ENCODE measurements around the gene ZNF778. TPM values are rescaled to one million over a fixed set of nuclear protein-coding genes. Genes with fewer than 3 reads are reported as not detected.

ZNF778 gene
- total RNA-seq, 4 donors from 2014 or later, result 11.2 to 17.2 (median 13.9) TPM

- peak; percentile 49 for TF ChIP-seq POLR2A (IDR thresholded peaks at IDR 0.05; ENCODE audit: low read depth)
- TF ChIP-seq, protein P1, sequence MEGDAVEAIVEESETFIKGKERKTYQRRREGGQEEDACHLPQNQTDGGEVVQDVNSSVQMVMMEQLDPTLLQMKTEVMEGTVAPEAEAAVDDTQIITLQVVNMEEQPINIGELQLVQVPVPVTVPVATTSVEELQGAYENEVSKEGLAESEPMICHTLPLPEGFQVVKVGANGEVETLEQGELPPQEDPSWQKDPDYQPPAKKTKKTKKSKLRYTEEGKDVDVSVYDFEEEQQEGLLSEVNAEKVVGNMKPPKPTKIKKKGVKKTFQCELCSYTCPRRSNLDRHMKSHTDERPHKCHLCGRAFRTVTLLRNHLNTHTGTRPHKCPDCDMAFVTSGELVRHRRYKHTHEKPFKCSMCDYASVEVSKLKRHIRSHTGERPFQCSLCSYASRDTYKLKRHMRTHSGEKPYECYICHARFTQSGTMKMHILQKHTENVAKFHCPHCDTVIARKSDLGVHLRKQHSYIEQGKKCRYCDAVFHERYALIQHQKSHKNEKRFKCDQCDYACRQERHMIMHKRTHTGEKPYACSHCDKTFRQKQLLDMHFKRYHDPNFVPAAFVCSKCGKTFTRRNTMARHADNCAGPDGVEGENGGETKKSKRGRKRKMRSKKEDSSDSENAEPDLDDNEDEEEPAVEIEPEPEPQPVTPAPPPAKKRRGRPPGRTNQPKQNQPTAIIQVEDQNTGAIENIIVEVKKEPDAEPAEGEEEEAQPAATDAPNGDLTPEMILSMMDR (IDR thresholded peaks at IDR 0.05), result no peak
- H3K36me3 ChIP-seq, result no peaks in the 10 kb centered on the region
- WGBS, result 12% methylated on average over 5 of the region's 74 CpGs
- H3K27me3 ChIP-seq, result peaks cover 13 to 94% (median 51%) of the 10 kb centered on the region in 4 donors
- H3K4me3 ChIP-seq, result peak within 1 kb of the TSS; percentile 34 to 53 (median 41)
- intact Hi-C loops (cut with DNase I), result loop anchor here (10.0 kb wide), 1 partner anchor 357 kb away; the partner anchor contains the start of gene APRT
- no peaks in the 10 kb centered on the region for H3K9me3 ChIP-seq
- peaks cover 19 to 33% (median 28%) of the 10 kb centered on the region in 4 donors for H3K4me1 ChIP-seq
- peak; percentile 97 for DNase-seq (ENCODE audit: extremely low spot score)
- no peak within 1 kb of the TSS for H3K27ac ChIP-seq (replicated peaks in 1 of 4)
Measured at GRCh38 chr16:89171216-89172170, 46.0 kb upstream of the ZNF778 start, which contains the start of gene CDH15. CDH15 (plus strand) TSS chr16:89171748; CDS start chr16:89171832, 84 bp downstream.

DNA sequence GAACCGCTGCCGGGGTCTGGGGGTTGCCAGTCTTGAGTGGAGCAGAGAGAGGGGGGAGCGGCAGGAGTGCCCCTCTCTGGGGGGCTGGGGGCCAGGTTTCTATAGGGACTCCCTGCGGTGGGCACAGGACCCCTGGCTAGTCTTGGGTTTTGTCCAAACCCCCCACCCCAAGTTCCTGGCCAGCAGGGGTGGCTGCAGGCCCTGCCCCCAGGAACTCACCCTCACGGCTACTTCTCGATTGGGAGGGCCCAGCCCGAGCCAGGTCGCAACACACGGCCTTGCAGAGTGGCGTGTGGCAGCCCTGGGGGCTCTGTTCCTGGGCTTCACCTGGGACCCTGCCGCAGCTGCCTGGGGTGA is 45.4 kb upstream of the ZNF778 start:
- Histone ChIP-seq H3K4me3 (no peak overlapping the region), H3K27me3 (peaks cover 13 to 94% (median 45%) of the 10 kb centered on the region in 4 donors), H3K27ac (replicated peaks in 1 of 4) (no peak overlapping the region), H3K36me3 (no peaks in the 10 kb centered on the region), H3K4me1 (peaks cover 17 to 30% (median 24%) of the 10 kb centered on the region in 4 donors), H3K9me3 (no peaks in the 10 kb centered on the region)
- no CpG with 5 or more reads among the region's 11 CpGs for WGBS
- DNase-seq (ENCODE audit: extremely low spot score), result no peak
- no peak for TF ChIP-seq EP300 (IDR thresholded peaks at IDR 0.05)
- no peak for TF ChIP-seq POLR2A (IDR thresholded peaks at IDR 0.05; ENCODE audit: low read depth)
- TF ChIP-seq, protein P1 (IDR thresholded peaks at IDR 0.05), result no peak
- TF ChIP-seq POLR2AphosphoS5 (IDR thresholded peaks at IDR 0.05), result no peak
- intact Hi-C loops (cut with DNase I), result loop anchor here (10.0 kb wide), 1 partner anchor 357 kb away; the partner anchor contains the start of gene APRT

- Histone ChIP-seq H3K27ac (replicated peaks in 1 of 4) (no peak overlapping the region), H3K4me3 (no peak overlapping the region), H3K36me3 (no peaks in the 10 kb centered on the region), H3K9me3 (no peaks in the 10 kb centered on the region), H3K4me1 (peaks cover 12 to 25% (median 19%) of the 10 kb centered on the region in 4 donors), H3K27me3 (peaks cover 13 to 94% (median 40%) of the 10 kb centered on the region in 4 donors)
- TF ChIP-seq, protein P1 (IDR thresholded peaks at IDR 0.05), result no peak
- no peak for TF ChIP-seq POLR2A (IDR thresholded peaks at IDR 0.05; ENCODE audit: low read depth)
- TF ChIP-seq POLR2AphosphoS5 (IDR thresholded peaks at IDR 0.05), result no peak
- no peak for TF ChIP-seq EP300 (IDR thresholded peaks at IDR 0.05)
- 46% methylated on average over 6 of the region's 13 CpGs for WGBS
- intact Hi-C loops (cut with DNase I), result loop anchor here (10.0 kb wide), 1 partner anchor 358 kb away; the partner anchor contains the start of gene APRT
- no peak for DNase-seq (ENCODE audit: extremely low spot score)
Measured at GRCh38 chr16:89172528-89173173, 44.9 kb upstream of the ZNF778 start.

GRCh38 chr16:89173174-89173921 is 44.2 kb upstream of the ZNF778 start:
- Histone ChIP-seq H3K9me3 (no peaks in the 10 kb centered on the region), H3K27me3 (peaks cover 12 to 94% (median 33%) of the 10 kb centered on the region in 4 donors), H3K4me3 (no peak overlapping the region), H3K36me3 (no peaks in the 10 kb centered on the region), H3K27ac (replicated peaks in 1 of 4) (no peak overlapping the region), H3K4me1 (peaks cover 12 to 24% (median 19%) of the 10 kb centered on the region in 4 donors)
- intact Hi-C loops (cut with DNase I), result loop anchor here (10.0 kb wide), 1 partner anchor 359 kb away; the partner anchor contains the start of gene APRT
- TF ChIP-seq, protein P1 (IDR thresholded peaks at IDR 0.05), result no peak
- TF ChIP-seq POLR2A (IDR thresholded peaks at IDR 0.05; ENCODE audit: low read depth), result no peak
- DNase-seq (ENCODE audit: extremely low spot score), result no peak
- WGBS, result 54% methylated on average over 7 of the region's 11 CpGs

Data from esophagus muscularis mucosa (tissue), 4 donors.